GM13977 (cell line): ENCODE results near the gene MTARC2.
A peak's percentile ranks its signal among the peaks of the same experiment; 100 is the strongest.

Experiments used
- DNase-seq: peaks from one replicate; pipeline ENCODE4 v3.0.0; 2012; ENCODE audit warnings: low spot score
- in situ Hi-C: fragments of 300-500 bp; cut with MboI; formaldehyde crosslinking; loops from one replicate; pipeline ENCODE4 v1.12.0; 2022; ENCODE audit warnings: low sequenced_read_pairs, low pct_unique_long_range_greater_than_20kb, mixed read lengths, inconsistent platforms; ENCODE audit not compliant: unreplicated experiment
- TF ChIP-seq, protein P1 (sequence below): IDR thresholded peaks from 2 replicates; pipeline ENCODE4 v1.5.1; 2012; ENCODE audit warnings: mild to moderate bottlenecking, control low read depth; ENCODE audit not compliant: insufficient read depth; ENCODE audit errors: extremely low read depth, missing control alignments

Gene MTARC2

GRCh38 chr1:220748089-220748934, at the start of gene MTARC2:
Gene MTARC2, plus strand, starts transcription at chr1:220748322. Its CDS starts 210 bp downstream, at chr1:220748532.
- in situ Hi-C loops, result loop anchor here (25.0 kb wide), 1 partner anchor 461 kb away; no protein-coding TSS in a partner anchor
- TF ChIP-seq, protein P1, sequence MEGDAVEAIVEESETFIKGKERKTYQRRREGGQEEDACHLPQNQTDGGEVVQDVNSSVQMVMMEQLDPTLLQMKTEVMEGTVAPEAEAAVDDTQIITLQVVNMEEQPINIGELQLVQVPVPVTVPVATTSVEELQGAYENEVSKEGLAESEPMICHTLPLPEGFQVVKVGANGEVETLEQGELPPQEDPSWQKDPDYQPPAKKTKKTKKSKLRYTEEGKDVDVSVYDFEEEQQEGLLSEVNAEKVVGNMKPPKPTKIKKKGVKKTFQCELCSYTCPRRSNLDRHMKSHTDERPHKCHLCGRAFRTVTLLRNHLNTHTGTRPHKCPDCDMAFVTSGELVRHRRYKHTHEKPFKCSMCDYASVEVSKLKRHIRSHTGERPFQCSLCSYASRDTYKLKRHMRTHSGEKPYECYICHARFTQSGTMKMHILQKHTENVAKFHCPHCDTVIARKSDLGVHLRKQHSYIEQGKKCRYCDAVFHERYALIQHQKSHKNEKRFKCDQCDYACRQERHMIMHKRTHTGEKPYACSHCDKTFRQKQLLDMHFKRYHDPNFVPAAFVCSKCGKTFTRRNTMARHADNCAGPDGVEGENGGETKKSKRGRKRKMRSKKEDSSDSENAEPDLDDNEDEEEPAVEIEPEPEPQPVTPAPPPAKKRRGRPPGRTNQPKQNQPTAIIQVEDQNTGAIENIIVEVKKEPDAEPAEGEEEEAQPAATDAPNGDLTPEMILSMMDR, result no peak
- DNase-seq, result peak; percentile 72

GRCh38 chr1:220698607-220699016, 49.5 kb upstream of the MTARC2 start:
- no peak for DNase-seq
- TF ChIP-seq, protein P1, result no peak
- in situ Hi-C loops, result no loop called here

DNA sequence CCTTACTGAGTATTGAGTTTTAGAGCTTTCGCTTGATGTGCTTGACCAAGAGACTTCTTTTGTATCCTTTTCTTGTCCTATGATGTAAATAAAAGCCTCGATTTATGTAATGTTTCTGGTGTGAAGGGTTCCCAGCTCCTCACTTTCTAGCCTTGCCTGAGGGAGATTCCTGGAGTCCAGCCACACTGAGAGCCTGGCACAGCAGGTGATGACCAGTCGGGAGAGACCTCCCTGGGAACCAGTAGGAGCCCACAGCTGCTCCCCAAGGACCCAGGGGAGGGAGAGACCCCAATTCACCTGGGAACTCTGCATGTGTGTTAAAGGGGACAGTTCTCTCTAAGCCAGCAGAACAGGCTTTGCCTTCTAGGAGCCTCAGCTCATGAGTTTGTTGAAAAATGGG, 49.1 kb upstream of the MTARC2 start:
- in situ Hi-C loops, result no loop called here
- TF ChIP-seq, protein P1, result no peak
- no peak for DNase-seq

DNA sequence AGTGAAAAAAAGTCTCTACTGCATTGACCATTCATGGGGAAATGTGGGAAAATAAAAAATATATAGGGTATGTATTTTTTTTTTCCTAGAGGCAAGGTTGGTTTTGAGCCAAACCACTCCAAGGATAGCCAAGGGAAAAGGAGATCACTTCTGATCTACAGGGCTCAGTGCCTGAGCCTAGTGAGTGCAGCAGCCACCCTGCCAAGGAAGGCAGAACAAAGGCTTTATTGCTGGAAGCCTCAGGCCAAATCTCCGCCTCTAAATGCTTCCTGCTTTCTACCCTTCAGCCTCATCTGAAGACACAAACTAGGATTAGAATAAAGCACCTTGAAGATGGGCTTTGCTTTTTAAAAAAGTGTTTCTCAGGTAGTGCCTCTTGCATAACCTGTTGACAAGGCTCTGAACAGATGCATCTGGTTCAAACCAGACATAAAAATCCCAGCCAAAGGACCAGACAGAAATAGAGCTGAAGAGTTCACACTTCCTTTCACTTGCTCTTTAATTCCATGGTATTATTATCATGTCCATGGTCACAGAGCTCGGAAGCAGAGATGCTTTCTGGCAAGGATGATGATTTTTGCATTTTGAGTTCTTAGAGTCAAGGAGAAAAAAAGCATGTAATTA, 47.5 kb upstream of the MTARC2 start:
- in situ Hi-C loops, result no loop called here
- DNase-seq, result no peak
- TF ChIP-seq, protein P1, result no peak

- peak; percentile 43 for DNase-seq
- TF ChIP-seq, protein P1, result no peak
- in situ Hi-C loops, result no loop called here
Observed at GRCh38 chr1:220701974-220702373, 46.1 kb upstream of the MTARC2 start.

DNA sequence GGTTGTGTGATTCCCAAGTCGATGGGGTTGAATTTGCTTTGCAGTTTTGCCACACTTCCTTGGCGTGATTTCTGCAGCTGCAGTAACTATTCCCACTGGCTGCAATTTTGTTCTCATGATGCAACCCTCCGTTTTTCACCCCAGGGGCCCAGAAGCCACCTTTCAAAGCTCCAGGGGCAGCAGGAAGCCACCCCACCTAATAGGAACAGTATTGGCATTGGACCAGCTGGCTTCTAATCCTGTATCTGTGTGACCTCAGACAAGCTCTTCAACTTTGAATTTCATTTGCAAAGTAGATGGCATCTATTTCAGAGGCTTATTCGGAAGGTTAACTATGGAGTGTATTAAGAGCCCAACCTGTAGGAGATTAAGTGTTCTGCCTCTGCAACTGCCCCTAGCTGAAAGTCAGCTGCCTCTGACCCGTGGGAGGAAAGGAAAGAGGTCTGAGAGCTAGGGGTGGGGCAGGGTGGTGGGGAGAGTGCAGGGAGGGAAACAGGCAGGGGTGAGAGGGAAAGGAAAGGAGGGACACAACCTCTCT, 45.3 kb upstream of the MTARC2 start:
- TF ChIP-seq, protein P1, result no peak
- in situ Hi-C loops, result no loop called here
- no peak for DNase-seq
